Activated naive CD4-positive, alpha-beta T cell treated with anti-CD3 and anti-CD28 coated beads for 36 hours (primary cell): ENCODE measurements around the gene KRTAP27-1. TPM values are rescaled to one million over a fixed set of nuclear protein-coding genes. Genes with fewer than 3 reads are reported as not detected.

Experiments
- CTCF ChIA-PET: fragments of 350-600 bp; sonication (Branson Sonifier 250); formaldehyde crosslinking; loops from one replicate; lab custom pipeline; 2021; ENCODE audit warnings: antibody characterized with exemption; lab: Charles Lee
- DNase-seq: peaks from one replicate; pipeline ENCODE4 v3.0.0-alpha.2; 2020
- H3K27ac Mint-ChIP-seq: one replicate; pipeline ENCODE4 v1.8.0; 2021; ENCODE audit warnings: mild to moderate bottlenecking, mixed read lengths
- H3K27me3 Mint-ChIP-seq: one replicate; pipeline ENCODE4 v1.8.0; 2021; ENCODE audit warnings: low read depth, mixed read lengths
- H3K36me3 Mint-ChIP-seq: one replicate; pipeline ENCODE4 v1.8.0; 2021; ENCODE audit warnings: low read depth, mixed read lengths
- H3K4me1 Mint-ChIP-seq: one replicate; pipeline ENCODE4 v1.8.0; 2021; ENCODE audit warnings: low read depth, mixed read lengths
- H3K4me3 Mint-ChIP-seq: one replicate; pipeline ENCODE4 v1.8.0; 2021; ENCODE audit warnings: mild to moderate bottlenecking, moderate library complexity, mixed read lengths
- H3K9me3 Mint-ChIP-seq: one replicate; pipeline ENCODE4 v1.8.0; 2021; ENCODE audit warnings: mixed read lengths
- intact Hi-C: fragments of 100-400 bp; cut with micrococcal nuclease; formaldehyde crosslinking; loops from one replicate; pipeline ENCODE4 v1.15.1; 2023
- microRNA-seq: library from miRNA; unstranded; fragments of <30 nt; microRNA quantifications from one replicate; pipeline ENCODE4 v1.2.0, GENCODE V29; 2022; ENCODE audit warnings: borderline microRNAs expressed, borderline replicate concordance
- total RNA-seq, 2 experiments: library from RNA; stranded (reverse); gene quantifications; one replicate each; pipeline ENCODE4 v1.2.3, GENCODE V29; 2021

The KRTAP27-1 gene
- total RNA-seq, 2 experiments from 2014 or later, result not detected

DNA sequence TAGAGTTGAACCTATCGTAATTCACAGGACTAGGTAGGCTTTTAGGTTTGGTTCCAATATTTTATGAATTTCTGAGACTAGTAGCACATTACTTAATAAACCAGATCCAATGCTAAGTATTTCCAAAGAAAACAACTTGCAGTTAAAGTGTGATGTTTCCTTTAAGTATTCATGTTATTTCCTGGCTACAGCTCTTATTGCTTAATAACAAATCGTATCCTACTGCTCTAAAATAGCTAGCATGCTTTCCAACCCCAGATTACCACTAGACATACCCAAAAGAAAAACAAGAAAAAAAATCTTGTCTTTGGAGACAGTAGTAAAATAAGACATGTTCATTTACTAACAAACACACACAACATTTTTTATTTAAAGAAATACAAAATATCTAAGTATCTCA, 898 bp downstream of the KRTAP27-1 start:
- no peak for DNase-seq
- Mint-ChIP-seq H3K36me3 (no peaks in the 10 kb centered on the region), H3K27ac (no peak overlapping the region), H3K4me1 (no peaks in the 10 kb centered on the region), H3K9me3 (no peaks in the 10 kb centered on the region), H3K4me3 (no peak overlapping the region), H3K27me3 (peaks cover 2% of the 10 kb centered on the region)
- intact Hi-C loops, result no loop called here
- CTCF ChIA-PET, result no interaction called here

DNA sequence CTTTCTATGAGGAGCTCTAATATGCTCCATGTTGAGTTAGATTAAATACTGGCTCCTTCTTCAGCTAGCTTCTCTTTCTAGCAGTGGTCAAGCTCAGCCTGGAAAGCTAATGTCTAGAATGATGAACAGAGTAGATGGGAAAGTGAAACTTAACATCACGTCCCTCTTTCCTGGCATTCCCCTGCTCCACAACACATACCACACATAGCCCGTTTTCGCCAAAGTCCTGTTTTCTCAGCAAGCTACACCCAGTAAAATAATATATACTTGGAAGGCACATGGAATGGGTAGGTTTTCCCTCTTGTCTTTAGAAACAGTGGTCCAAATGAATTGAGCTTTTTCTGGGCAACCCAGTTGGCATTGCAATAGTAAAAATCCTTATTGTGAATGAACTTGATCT, 3.8 kb downstream of the KRTAP27-1 start:
- Mint-ChIP-seq H3K27me3 (peaks cover 9% of the 10 kb centered on the region), H3K27ac (no peak overlapping the region), H3K4me1 (no peaks in the 10 kb centered on the region), H3K36me3 (no peaks in the 10 kb centered on the region), H3K4me3 (no peak overlapping the region), H3K9me3 (no peaks in the 10 kb centered on the region)
- CTCF ChIA-PET, result no interaction called here
- DNase-seq, result no peak
- intact Hi-C loops, result no loop called here

DNA sequence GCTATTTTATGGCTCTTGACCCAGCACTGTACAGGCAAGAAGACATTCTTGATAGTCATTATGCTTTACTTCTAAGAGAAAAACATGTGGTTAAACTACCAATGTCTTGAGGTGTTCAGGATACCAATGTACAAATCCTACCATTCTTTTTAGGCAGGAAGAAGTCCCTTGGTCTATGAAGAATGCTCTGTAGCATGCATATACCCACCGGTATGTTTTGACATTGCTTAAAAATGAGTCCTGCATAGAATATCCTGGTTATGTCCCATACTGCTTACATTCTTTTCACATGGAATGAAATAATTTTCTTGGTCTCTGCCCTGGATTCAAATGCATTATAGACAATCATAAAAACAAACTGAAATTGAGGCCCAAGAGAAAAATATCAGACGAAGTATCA, 4.8 kb downstream of the KRTAP27-1 start:
- CTCF ChIA-PET, result no interaction called here
- intact Hi-C loops, result no loop called here
- DNase-seq, result no peak
- H3K27me3 Mint-ChIP-seq, result peaks cover 9% of the 10 kb centered on the region
- H3K36me3 Mint-ChIP-seq, result no peaks in the 10 kb centered on the region
- no peak overlapping the region for H3K27ac Mint-ChIP-seq
- H3K4me1 Mint-ChIP-seq, result no peaks in the 10 kb centered on the region
- H3K4me3 Mint-ChIP-seq, result no peak overlapping the region
- H3K9me3 Mint-ChIP-seq, result no peaks in the 10 kb centered on the region

DNA sequence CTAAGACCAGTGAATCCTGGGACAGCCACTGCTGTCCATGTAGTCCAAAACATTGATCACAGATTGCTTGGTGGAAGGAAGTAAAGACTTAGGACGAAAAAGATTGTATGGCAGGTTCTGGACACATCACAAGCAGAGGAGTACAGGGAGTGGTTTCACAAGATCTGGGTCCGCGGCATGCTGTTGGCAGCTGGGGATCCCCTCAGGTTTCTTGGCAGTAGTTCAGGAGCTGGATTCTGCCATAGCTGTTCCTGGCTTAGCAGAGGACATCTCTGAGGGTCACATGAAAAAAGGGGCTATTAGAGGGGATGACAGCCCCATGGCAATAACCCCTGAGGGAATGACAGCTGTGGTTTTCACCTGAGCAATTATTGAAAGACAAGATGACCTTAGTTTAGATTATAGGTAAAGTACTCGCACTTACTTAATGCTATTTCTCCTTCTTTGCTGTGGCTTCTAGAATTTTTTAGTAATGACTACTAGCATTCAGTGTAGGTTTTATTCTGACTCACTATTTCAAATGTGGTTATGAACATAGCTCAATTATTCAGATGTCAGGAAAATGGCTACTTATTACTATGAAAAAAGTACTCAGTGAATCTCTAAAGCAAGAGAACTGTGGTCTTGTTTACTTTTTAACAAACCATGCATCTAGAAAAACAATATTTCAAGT, 8.2 kb downstream of the KRTAP27-1 start:
- peaks cover 4% of the 10 kb centered on the region for H3K9me3 Mint-ChIP-seq
- DNase-seq, result no peak
- intact Hi-C loops, result no loop called here
- CTCF ChIA-PET, result no interaction called here
- peaks cover 14% of the 10 kb centered on the region for H3K27me3 Mint-ChIP-seq
- no peaks in the 10 kb centered on the region for H3K4me1 Mint-ChIP-seq
- H3K4me3 Mint-ChIP-seq, result no peak overlapping the region
- no peak overlapping the region for H3K27ac Mint-ChIP-seq
- no peaks in the 10 kb centered on the region for H3K36me3 Mint-ChIP-seq

DNA sequence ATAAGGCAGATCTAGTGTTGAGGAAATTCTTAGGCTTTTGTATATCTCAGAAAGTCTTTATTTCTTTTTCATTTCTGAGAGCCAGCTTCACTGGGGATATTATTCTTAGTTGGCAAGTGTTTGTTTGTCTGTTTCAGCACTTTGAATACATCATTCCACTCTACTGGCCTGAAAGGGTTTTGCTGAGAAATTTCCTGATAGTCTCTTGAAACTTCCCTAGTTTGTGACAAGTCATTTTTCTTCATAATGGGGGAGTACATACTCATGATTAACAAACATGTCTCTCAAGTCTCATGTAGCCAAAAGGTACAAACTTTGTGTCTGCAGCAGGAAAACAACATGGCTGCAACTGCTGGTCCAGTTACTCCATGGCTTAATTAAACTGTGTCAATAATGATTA, 11.1 kb downstream of the KRTAP27-1 start:
- no peak overlapping the region for H3K4me3 Mint-ChIP-seq
- H3K9me3 Mint-ChIP-seq, result peaks cover 4% of the 10 kb centered on the region
- no peaks in the 10 kb centered on the region for H3K4me1 Mint-ChIP-seq
- no peaks in the 10 kb centered on the region for H3K36me3 Mint-ChIP-seq
- H3K27ac Mint-ChIP-seq, result no peak overlapping the region
- DNase-seq, result no peak
- peaks cover 11% of the 10 kb centered on the region for H3K27me3 Mint-ChIP-seq
- CTCF ChIA-PET, result no interaction called here
- intact Hi-C loops, result no loop called here

DNA sequence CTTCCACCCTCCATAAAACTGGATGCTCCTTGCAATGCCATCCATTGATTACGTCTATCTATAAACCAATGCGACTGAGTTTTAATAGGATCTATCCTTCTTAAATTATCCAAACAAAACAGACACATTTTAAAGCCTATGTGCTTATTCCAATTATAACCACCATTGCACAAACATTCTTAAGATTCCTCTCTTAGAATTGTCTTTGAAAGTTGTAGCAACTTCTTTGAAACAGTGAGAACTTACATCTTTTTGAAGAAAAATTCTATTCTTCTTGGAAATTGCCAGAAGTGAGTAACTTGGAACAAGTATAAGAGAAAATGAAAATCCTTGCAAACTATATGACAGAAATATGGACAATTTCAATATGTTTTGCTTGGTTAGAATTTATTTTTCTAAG, 17.3 kb downstream of the KRTAP27-1 start, which contains the start of gene KRTAP26-1:
Gene KRTAP26-1, minus strand, starts transcription at position 101 of the 400 bp plus-strand sequence. CDS start 280 bp downstream, outside the sequence.
- H3K9me3 Mint-ChIP-seq, result no peaks in the 10 kb centered on the region
- intact Hi-C loops, result no loop called here
- H3K27ac Mint-ChIP-seq, result no peak within 1 kb of the TSS
- H3K27me3 Mint-ChIP-seq, result peaks cover 7% of the 10 kb centered on the region
- no peak for DNase-seq
- H3K36me3 Mint-ChIP-seq, result no peaks in the 10 kb centered on the region
- H3K4me1 Mint-ChIP-seq, result no peaks in the 10 kb centered on the region
- CTCF ChIA-PET, result no interaction called here
- H3K4me3 Mint-ChIP-seq, result no peak within 1 kb of the TSS

DNA sequence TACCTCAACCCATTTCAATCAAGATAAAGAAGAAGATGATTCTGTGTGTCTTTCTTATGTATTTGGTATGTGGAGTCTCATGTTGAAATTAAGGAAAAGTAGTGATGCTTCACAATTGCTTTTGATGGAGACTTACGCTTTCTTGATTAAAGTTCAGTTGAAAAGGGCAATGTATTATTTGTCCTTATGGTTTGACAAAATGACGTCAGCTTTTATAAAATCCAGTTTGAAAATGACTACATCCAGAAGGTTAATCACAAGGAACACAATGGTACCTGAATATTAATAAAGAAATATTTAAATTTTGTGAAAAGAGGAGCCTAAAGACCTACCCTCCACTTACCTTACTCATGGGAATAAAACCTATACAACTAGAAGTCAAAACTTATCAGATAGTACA, 21.8 kb downstream of the KRTAP27-1 start:
- Mint-ChIP-seq H3K9me3 (no peaks in the 10 kb centered on the region), H3K4me3 (no peak overlapping the region), H3K27ac (no peak overlapping the region), H3K36me3 (no peaks in the 10 kb centered on the region), H3K4me1 (no peaks in the 10 kb centered on the region), H3K27me3 (peaks cover 11% of the 10 kb centered on the region)
- DNase-seq, result no peak
- intact Hi-C loops, result no loop called here
- CTCF ChIA-PET, result no interaction called here

DNA sequence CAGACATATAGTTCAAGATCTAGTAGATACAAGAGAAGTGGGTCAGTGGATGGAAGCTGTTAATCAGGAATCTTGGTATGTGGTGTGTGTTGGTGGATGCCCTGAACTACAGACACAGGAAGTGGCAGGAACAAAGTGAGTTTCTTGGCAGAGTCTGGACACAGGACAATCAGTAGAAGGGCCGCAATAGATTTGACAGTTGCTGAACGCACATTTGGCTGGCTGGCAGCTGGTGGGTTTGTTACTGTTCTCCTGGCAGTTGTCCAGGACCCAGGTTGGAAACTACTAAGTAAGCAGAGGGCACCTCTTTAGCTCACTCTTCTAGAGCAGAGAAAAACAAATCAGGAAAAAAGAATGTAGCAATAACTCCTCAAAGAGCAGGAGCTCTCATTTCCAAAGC, 30.6 kb downstream of the KRTAP27-1 start:
- H3K27me3 Mint-ChIP-seq, result peaks cover 4% of the 10 kb centered on the region
- no peak overlapping the region for H3K27ac Mint-ChIP-seq
- peaks cover 2% of the 10 kb centered on the region for H3K9me3 Mint-ChIP-seq
- DNase-seq, result no peak
- no peak overlapping the region for H3K4me3 Mint-ChIP-seq
- no peaks in the 10 kb centered on the region for H3K36me3 Mint-ChIP-seq
- CTCF ChIA-PET, result no interaction called here
- no peaks in the 10 kb centered on the region for H3K4me1 Mint-ChIP-seq
- intact Hi-C loops, result no loop called here

DNA sequence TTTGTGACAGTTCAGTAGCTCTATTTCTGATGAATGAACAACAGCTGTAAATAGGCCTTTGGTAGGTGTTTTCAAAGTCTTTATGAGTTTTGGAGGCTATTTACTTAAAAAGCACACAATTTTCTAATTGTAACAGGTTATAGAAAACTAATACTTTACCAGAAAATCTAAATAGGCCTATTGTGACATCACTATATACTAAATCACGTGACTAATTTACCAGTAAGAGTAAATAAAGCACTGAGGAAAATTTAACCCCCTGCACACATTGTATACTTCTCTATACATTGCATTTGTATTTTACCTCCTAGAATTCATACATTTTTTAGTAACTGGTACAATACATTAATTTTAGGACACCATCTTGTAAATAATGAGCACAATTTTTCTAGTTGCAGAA, 32.4 kb downstream of the KRTAP27-1 start:
- intact Hi-C loops, result no loop called here
- Mint-ChIP-seq H3K36me3 (no peaks in the 10 kb centered on the region), H3K27me3 (peaks cover 4% of the 10 kb centered on the region), H3K27ac (no peak overlapping the region), H3K9me3 (peaks cover 5% of the 10 kb centered on the region), H3K4me1 (no peaks in the 10 kb centered on the region), H3K4me3 (no peak overlapping the region)
- CTCF ChIA-PET, result no interaction called here
- no peak for DNase-seq

DNA sequence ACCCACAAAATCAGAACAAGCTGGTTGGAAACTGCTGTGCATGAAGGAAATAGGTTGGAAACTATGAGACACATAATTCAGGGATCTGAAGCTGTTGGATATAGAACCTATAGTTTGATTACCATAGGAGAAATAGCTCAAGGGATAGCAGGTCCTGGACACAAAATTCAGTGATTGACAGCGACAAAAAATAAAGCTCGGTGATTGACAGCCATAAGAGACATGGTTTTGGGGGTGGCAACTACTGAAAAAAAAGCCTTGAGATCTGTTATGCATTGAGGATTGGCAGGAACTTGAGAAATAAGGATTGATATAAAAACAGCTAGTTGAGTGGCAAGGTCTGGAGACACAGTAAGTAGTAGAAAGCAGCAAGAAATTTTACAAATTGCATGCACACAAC, 48.3 kb downstream of the KRTAP27-1 start, which contains the start of gene KRTAP25-1:
Gene KRTAP25-1, minus strand, starts transcription at position 300 of the 400 bp plus-strand sequence. Its CDS starts 24 bp downstream, at position 276.
- CTCF ChIA-PET, result no interaction called here
- no peaks in the 10 kb centered on the region for H3K36me3 Mint-ChIP-seq
- no peak within 1 kb of the TSS for H3K4me3 Mint-ChIP-seq
- H3K27ac Mint-ChIP-seq, result no peak within 1 kb of the TSS
- no peaks in the 10 kb centered on the region for H3K4me1 Mint-ChIP-seq
- no peaks in the 10 kb centered on the region for H3K9me3 Mint-ChIP-seq
- no peak for DNase-seq
- intact Hi-C loops, result no loop called here
- peaks cover 8% of the 10 kb centered on the region for H3K27me3 Mint-ChIP-seq

Small RNAs within 50 kb of the gene (microRNA-seq; reads per million reads assigned to microRNA genes)
- not detected for gene MIR4327

Other genes starting within 250 kb of the KRTAP27-1 start
- not detected for gene CLDN17, start 170.9 kb downstream of the KRTAP27-1 start, total RNA-seq
- gene CLDN8, start 121.6 kb downstream of the KRTAP27-1 start, total RNA-seq, result not detected
- not detected for gene KRTAP24-1, start 54.7 kb downstream of the KRTAP27-1 start, total RNA-seq
- not detected for gene KRTAP25-1, start 48.2 kb downstream of the KRTAP27-1 start, total RNA-seq
- gene KRTAP26-1, start 17.4 kb downstream of the KRTAP27-1 start, total RNA-seq, result not detected
- gene KRTAP23-1, start 10.9 kb upstream of the KRTAP27-1 start, total RNA-seq, result not detected
- gene KRTAP13-2, start 34.6 kb upstream of the KRTAP27-1 start, total RNA-seq, result not detected
- gene KRTAP13-1, start 58.3 kb upstream of the KRTAP27-1 start, total RNA-seq, result not detected
- gene KRTAP13-3, start 88.2 kb upstream of the KRTAP27-1 start, total RNA-seq, result not detected
- not detected for gene KRTAP13-4, start 92.5 kb upstream of the KRTAP27-1 start, total RNA-seq
- not detected for gene KRTAP15-1, start 102.6 kb upstream of the KRTAP27-1 start, total RNA-seq
- not detected for gene KRTAP19-1, start 142.7 kb upstream of the KRTAP27-1 start, total RNA-seq
- gene KRTAP19-2, start 149.7 kb upstream of the KRTAP27-1 start, total RNA-seq, result not detected
- gene KRTAP19-3, start 154.3 kb upstream of the KRTAP27-1 start, total RNA-seq, result not detected
- gene KRTAP19-4, start 159.5 kb upstream of the KRTAP27-1 start, total RNA-seq, result not detected
- gene KRTAP19-5, start 164.4 kb upstream of the KRTAP27-1 start, total RNA-seq, result not detected
- not detected for gene KRTAP19-6, start 204.2 kb upstream of the KRTAP27-1 start, total RNA-seq
- not detected for gene KRTAP19-7, start 223.6 kb upstream of the KRTAP27-1 start, total RNA-seq